Superior temporal gyrus (tissue), 1 donor: Measurements from ENCODE around the gene PTPRN2.

Experiments used
- DNase-seq: peaks from one replicate; pipeline ENCODE4 v3.0.0-alpha.2; 2016; ENCODE audit errors: extremely low spot score

PTPRN2 gene

DNA sequence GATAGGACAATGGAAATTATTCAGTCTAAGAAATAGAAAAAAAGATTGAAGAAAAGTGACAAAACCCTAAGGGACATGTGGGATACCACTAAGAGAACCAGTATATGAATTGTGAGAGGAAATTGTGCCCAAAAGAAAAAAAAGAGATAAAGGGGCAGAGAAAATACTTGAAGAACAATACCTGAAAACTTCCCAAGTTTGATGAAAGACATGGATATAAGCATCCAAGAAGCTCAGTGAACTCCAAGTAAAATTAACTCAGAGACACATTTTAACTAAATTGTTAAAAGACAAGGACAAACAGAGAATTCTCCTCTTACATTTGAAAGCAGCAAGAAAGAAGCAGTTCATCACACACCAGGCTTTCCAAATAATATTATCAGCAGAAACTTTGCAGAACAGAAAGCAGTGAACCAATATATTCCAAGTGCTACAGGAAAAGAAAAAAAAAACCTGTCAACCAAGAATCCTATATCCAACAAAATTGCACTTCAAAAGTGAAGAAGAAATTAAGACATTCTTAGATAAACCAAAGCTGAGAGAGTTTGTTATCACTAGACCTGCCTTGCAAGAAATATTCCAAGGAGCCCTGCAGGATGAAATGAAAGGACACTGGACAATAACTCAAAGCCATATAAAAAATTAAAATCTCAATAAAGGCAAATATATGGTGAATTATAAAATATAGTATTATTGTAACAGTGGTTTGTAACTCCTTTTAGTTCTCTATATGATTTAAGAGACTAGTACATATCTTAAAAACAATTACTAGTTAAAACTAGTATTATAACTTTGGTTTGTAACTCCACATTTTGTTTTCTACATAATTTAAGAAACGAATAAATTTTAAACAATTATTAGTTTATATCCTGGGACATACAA is 470.0 kb downstream of the PTPRN2 start:
- DNase-seq: no peak

DNA sequence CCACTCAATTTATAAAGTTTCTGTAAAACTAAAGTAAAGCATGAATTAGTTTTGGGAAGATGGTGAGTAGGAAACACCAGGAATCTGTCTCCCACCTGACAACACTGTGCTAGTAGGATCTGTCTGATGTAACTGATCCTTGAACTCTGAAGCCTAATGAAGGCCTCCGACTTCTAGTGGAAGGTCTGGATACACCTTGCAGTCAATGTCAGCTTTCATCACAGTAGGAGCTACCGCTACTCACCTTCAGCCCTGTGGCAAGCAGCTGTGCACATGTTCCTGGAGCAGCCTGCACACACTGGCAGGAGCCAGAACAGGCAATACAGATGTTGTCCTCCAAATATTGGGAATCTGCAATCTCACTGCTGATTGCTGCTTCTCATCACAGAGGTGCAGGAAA is 471.4 kb downstream of the PTPRN2 start:
- no peak for DNase-seq

DNA sequence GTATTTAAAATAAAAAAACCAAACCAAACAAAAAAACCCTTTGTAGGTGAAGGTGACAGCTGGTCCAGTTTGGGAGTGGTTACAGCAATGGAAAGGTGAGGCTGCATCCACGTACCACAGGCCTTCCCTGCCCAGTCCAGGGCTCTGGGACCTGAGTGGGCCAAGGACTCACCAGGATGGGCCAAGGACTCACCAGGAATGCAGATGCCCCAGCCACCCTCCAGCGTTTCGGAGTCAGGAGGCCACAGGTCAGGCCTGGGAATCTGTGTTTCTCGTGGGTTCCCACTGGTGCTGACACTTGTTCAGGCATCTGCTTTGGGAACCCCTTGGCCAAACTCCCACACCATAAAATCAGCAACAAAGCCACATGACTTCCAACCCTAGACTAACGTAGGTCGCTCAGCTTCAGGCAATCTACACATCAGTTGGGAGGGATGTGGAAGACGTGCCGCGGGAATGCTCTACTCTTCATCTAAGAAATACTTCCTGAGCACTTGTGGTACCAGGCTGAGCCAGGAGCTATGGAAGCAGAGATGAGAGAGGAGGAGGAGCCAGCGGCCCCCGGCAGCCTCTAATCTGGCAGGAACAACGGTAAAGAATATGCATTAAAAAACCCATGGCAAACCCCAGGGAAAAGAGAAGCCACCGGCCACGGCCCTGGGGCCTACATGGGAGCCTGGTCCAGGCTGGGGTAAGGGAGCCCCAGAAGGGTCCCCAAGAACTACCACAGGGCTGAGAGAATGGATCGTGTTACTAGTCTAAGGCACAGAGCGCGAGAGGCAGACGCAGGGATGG is 473.4 kb downstream of the PTPRN2 start:
- DNase-seq: no peak

DNA sequence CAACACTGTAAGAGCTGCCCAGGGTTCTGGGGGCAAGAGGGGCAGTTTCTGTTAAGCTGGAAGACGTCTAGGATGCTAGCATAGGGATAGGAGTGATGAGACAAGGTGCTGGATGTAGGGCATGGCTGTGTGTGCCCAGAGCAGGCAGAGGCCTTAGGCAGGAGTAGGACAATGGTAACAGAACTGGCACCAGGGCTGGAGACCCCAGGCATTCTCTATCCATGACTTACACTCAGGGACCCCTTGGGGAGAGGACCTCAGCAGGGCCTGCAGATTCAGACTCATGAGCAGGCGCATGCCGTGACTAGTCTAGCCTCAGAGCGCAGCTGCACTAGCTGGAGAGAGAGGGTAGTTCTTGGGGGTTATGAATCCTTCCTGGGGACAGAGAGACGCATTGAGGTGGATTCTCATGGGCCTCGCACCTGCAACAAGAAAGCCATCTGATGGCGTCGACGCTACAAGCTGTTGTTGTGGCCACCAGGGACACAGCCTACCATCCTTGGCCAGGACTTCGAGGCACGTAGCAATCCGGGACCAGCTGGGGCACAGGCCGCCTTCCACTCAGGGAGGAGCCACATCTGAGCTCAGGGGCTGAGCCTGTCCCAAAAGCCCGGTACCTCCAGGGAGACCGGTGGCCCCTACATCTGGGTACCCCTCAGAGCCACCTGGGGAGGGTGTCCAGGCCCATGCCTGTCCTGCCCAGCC is 474.1 kb downstream of the PTPRN2 start:
- no peak for DNase-seq

DNA sequence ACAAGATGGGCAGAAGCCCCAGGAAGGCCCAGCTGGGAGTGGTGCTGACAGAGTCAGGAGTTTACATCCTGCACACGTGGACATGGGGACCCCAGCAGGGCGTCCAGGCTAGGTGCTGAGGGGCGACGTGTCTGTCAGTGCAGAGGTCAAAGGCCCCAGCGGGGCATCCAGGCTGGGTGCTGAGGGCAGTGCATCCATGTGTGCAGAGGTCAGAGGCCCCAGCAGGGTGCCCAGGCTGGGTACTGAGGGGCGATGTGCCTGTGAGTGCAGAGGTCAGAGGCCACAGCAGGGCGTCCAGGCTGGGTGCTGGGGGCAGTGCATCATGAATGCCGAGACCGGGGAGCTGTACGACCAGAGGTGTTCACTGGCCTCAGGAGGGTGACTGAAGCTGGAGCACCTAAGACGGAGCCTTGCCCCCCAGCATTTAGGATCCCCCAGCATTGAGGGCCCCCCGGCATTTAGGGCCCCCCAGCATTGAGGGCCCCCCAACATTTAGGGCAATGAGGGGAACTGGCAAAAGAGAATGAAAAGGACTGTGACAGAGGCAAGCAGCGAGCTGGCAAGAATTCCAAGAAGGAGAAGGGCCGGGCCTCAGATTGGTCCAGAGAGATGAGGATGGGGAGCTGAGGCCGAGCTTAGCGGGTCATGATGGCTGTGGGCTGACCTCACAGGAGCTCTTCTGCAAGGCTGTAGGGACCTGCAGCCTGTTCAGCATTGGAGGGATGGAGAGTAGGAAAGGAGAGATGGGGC is 474.9 kb downstream of the PTPRN2 start:
- DNase-seq: no peak

DNA sequence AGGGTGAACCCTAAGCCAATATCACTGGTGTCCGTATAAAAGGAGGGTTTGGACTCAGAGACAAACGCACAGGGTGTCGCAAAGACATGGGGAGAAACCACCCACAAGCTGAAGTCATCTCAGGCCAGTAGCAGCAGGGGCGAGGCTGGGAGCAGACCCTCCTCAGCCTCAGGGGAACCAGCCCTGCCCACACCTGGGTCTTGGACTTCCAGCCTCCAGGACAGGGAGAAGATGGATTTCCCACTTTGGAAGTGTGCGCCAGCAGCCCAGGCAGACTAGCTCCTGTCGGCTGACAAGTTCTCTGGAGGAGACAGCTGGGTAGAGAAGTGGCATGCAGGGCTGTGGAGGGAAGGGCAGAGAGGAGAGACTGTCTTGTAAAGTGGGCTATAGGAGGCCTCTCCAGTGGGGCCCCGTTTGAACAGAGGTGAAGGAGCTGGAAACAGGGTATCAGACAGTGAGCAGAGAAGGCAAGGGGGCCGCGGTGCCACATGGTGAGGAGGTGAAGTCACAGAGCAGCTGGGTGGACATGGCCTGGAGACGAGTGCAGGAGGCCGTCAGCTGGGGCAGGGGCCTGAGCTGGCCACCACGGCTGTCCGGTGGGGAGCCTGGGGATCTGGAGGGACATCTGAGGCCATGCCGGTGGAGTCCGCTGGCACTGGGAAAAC is 475.6 kb downstream of the PTPRN2 start:
- DNase-seq: no peak

DNA sequence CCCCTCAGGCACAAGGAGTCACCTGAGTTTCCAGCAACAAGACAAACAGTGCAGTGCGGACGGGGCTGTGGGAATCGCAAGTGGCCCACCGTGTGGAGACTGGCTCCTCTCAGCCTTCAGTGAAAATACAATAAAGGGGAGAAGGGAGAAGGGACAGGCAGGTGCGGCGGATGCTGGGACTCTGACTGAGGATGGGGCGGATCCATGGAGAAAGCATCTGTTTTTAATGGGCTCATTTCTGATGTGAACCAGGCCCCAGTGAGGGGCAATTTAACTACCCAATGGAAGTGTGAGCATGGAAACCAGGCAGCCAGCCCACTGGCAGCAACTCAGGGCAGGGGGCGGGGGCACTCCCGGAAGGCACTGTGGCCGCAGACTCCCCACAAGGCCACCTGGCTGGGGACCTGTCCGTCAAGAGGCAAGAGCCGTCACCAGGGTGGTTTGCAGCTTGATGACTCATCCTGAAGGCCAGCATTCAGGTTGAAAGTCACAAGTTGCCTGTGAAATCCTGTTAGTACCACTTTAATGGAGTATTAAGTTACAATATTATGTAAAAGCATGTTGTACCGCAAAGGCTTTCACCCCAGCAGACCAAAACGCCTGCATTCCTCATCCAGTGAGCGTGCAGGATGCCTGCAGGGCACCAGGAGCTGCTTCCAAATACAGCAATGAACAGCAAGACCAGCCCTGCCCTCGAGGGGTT is 476.4 kb downstream of the PTPRN2 start:
- no peak for DNase-seq

DNA sequence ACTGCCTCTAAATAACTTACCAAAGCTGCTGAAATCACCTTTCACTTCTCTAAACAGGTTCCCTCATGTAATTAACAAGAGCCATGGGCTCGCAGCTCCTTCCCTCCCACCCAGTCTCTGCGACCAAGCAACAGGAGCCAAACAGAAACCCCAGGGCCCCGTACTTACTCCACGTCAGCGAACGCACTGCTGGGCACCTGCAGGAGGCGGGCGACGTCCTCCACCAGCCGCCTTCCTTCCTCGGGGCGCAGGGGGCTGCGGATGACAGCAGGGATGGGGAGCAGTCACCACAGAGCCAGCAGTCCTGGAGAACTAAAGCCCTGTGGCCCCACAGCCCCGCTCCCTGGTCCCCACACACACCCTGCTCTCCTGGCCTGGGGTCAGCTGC is 477.0 kb downstream of the PTPRN2 start:
- no peak for DNase-seq

DNA sequence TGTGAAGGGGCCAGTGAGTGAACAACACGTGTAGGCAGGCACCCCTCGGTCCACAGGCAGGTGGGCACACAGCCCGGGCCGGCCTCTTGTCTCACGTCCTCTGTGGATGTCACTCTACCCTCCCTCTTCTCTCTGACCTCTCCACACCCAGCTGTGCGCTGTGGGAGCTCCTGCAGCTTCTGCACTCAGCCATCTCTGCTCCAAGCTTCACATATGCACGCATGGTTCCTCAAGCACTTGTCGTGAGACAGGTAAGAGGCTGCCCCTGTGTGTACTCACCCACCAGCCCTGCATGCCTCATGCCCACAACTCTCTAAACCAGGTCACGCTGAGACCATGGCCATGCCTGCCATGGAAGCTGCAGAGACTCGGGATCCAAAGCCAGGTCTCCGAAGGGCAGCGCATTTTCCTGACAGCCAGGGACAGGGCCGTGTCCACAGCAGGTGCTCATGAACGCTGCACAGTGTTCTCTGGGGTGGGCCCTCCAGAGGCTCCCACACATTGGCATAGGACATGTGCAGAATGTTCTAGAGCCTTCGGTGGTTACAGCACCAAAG is 477.5 kb downstream of the PTPRN2 start:
- DNase-seq: no peak

DNA sequence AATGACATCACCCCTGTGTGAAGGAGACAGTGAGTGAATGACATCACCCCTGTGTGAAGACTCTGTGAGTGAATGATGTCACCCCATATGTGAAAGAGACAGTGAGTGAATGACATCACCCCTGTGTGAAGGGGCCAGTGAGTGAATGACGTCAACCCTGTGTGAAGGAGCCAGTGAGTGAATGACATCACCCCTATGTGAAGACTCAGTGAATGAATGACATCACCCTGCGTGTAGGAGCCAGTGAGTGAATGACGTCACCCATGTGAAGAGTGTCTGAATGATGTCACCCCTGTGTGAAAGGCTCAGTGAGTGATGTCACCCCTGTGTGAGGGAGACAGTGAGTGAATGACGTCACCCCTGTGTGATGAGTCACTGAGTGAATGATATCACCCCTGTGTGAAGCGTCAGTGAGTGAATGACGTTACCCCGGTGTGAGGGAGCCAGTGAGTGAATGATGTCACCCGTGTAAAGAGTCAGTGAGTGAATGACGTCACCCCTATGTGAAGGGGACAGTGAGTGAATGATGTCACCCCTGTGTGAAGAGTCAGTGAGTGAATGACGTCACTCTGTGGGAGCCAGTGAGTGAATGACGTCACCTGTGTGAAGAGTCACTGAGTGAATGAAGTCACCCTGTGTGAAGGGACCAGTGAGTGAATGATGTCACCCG is 478.1 kb downstream of the PTPRN2 start:
- DNase-seq: no peak

DNA sequence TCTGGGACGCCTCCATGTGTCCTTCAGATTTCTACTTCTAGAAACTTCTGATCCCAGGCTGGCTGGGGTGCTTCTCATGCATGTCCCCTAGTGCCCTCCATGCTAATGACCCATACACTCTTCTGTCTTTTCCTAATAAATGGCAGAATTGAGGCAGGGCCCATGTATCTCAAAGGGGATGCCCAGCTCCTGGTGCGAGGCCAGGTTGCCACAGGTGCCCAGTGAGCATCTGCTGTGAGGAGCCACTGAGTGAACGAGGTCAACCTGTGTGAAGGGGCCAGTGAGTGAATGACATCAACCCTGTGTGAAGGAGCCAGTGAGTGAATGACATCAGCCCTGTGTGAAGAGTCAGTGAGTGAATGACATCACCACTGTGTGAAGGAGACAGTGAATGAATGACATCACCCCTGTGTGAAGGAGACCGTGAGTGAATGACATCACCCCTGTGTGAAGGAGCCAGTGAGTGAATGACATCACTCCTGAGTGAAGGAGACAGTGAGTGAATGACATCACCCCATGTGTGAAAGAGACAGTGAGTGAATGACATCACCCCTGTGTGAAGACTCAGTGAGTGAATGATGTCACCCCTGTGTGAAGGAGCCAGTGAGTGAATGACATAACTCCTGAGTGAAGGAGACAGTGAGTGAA is 478.9 kb downstream of the PTPRN2 start:
- no peak for DNase-seq

DNA sequence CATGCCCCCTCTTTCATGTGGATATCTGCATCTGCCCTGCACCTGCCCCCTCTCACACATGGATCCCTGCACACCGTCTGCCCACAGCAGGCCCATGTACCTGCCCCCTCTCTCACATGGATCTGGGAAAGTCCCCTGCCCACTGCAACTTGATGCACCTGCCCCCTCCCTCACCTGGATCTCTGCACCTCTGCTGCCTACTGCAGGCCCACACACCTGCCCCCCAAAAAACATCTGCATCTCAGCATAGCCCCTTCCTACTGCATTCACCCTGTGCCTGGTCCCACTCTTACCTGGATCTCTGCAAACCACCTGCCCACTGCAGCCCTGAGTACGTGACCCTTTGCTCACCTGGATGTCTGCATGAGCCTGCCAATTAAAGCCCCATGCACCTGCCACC is 479.8 kb downstream of the PTPRN2 start:
- DNase-seq: no peak

DNA sequence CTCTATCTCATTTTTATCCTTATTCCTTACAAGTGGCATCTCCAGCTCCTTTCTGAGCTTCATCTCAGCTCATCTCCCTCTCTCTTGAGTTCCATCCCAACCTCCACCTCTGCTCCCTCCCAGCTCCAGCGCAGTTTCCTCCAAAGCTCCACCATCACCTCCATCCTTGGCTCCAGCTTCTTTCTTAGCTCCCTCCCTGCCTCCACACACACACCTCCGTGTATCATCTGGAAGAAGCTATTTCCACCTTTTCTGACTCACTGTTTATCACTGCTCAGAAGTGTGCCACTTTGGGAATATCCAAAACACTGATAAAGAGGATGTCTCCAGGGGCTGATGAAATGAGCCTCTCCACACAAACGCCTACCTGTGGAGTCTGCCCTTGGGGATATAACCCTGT is 481.4 kb downstream of the PTPRN2 start:
- DNase-seq: no peak

DNA sequence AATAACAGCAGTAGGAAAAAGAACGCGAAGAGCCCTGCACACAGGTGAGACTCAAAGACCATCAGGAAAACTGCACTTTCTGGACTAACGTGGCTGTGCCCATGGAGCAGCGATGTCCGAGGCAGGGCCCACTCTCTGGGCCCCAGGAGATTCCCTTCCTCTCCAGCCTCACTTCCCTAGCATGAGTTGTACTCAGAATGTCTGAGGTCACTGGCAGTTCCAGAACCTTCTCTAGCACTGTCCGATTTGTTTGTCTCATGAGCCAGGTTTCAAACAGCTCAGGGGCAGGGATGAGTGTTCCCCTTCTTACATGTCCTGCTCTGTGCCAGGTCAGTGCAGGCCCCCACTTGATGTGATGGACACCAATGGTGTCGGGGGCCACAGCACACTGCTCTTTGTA is 484.2 kb downstream of the PTPRN2 start:
- DNase-seq: no peak

DNA sequence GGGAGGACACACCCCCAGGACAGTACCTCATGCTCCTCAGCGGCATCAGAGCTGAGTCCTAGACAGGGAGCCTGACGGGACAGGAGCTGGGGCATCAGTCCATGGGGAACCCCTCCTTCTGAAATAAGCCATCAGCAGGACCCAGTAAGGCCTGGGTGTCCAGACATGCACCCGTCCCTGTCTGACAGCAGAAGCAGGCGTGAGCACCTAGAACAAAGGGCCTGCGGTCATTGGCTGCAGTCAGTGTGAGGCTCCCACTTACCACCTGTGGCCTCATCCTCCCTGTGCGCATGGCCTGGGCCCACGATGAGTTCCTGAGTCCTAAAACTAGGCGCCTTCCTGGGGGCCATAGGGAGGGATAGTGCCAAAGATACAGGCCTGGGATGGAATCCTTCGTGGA is 484.7 kb downstream of the PTPRN2 start:
- DNase-seq: no peak

DNA sequence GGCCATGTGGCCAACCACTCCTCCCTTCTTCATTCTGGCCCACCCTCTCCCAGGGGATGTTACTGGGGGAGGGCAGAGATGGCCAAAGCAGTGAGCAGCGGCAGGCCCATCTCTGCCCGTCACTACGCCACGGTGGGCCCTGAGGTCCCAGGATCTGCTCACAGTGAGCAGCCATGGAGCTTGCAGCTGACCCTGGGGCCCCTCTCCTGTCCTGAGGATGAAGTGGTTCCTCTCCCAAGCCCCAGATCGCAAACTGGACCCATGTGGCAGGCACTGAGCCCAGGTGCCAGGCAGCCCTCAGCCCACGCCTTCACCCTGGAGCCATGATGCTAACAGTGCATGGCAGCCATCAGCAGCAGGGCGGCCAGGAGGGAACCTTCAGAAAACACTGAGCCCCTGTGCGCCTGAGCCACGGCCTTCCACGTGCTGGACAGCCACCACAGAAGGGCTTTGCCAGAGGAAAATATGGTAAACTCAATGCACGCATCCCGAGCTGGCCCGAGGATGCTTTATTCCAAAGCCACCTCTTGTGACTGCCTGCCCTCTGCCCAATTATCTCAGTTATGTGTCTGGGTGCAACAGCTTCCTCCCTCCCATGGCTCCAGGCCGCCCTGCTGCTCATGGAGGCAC is 485.7 kb downstream of the PTPRN2 start:
- DNase-seq: no peak

DNA sequence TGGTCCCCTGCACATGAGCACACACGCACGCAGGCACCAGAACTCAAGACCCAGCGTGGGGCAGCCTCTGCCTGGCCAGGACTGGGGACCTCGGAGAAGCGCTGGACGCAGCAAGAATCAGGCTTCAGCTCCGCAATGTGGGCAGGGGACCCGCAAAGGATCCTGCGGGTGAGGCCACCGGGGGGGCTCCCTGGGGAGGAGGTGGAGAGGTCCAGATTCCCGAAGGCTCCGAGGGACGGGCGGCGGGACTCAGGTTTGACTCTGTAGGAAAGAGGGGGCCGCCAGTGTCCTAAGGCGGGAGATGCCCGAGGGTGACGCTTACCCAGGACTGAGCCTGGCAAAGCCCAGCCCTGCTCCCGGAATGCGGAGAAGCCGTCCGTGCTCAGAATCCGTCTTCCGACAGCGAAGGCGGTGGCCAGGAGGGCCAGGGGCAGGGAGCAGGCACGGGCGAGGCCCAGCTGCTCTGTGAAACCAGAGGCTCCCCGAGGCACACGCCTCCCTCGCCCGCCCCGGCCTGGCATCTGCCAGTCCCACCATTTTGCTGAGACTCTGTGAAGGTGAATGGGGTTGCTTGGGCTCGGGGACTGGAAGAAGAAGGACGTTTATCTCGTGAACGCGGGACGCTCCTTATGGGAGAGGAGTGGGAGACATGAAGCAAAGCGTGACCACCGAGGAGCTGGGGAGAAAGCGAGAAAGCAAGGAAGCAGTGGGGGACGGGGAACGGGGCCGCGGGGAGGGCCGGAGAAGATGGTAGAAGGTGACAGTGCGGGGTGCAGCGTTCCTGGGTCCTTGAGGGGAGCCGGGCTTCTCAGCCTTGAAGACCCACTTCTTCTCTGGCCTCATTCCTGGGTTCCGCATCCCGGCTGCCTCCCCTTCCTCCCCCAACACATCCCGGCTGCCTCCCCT is 489.2 kb downstream of the PTPRN2 start:
- no peak for DNase-seq
